HEK293 (cell line): ENCODE measurements around the gene SYTL3.

Experiments used
- CTCF ChIA-PET: fragments of 350-600 bp; formaldehyde crosslinking; extraction: SDS; loops from one replicate; lab custom pipeline; 2021; ENCODE audit warnings: antibody characterized with exemption; lab: Yijun Ruan, JAX
- POLR2A ChIA-PET: fragments of 300-600 bp; formaldehyde crosslinking; extraction: SDS; loops from one replicate; lab custom pipeline; 2020; ENCODE audit warnings: antibody characterized with exemption, inconsistent platforms; lab: Yijun Ruan, JAX
- H3K27ac ChIP-seq: fragments of 200-500 bp; sonication (Bioruptor generic); 2 replicates; pipeline ENCODE4 v1.5.1; 2014; ENCODE audit warnings: low read depth, low read length, control low read depth, inconsistent platforms; ENCODE audit errors: extremely low read depth
- H3K36me3 ChIP-seq, 2 experiments: fragments of 200-500 bp in 1 of 2; sonication (Bioruptor generic) in 1 of 2; 1 replicate in 1 of 2; 2 replicates in 1 of 2; pipeline ENCODE4 v1.5.1; 2014 to 2017; ENCODE audit warnings: inconsistent platforms in 2 of 2, low read length in 2 of 2; ENCODE audit not compliant: control insufficient read depth in 2 of 2, insufficient read depth in 1 of 2
- H3K4me1 ChIP-seq: fragments of 200-500 bp; sonication (Bioruptor generic); 2 replicates; pipeline ENCODE4 v1.5.1; 2014; ENCODE audit warnings: mild to moderate bottlenecking, low read length, inconsistent platforms; ENCODE audit not compliant: control insufficient read depth, insufficient read depth
- H3K4me3 ChIP-seq: 2 replicates; pipeline ENCODE4 v1.5.1; 2011; ENCODE audit warnings: low read depth, mild to moderate bottlenecking, control low read depth, low read length, moderate library complexity
- H3K9me3 ChIP-seq: fragments of 200-500 bp; sonication (Bioruptor generic); 2 replicates; pipeline ENCODE4 v1.5.1; 2014; ENCODE audit warnings: low read depth, low read length, inconsistent platforms; ENCODE audit not compliant: control insufficient read depth, insufficient read depth
- MEIS1 ChIP-seq: sonication (generic); formaldehyde crosslinking; IDR thresholded peaks from 2 replicates; pipeline ENCODE4 v1.8.1; 2022; ENCODE audit warnings: missing genetic modification reagents, mild to moderate bottlenecking, borderline replicate concordance
- PRDM1 ChIP-seq: fragments of 450-650 bp; formaldehyde crosslinking; IDR thresholded peaks from 2 replicates; pipeline ENCODE4; 2016; ENCODE audit warnings: missing biosample characterization, missing genetic modification characterization
- ZNF221 ChIP-seq: fragments of 450-650 bp; formaldehyde crosslinking; IDR thresholded peaks from 2 replicates; pipeline ENCODE4 v1.5.1; 2017; ENCODE audit warnings: missing biosample characterization, missing genetic modification characterization, borderline replicate concordance
- ZNF223 ChIP-seq: fragments of 450-650 bp; formaldehyde crosslinking; IDR thresholded peaks from 2 replicates; pipeline ENCODE4 v1.5.1; 2016; ENCODE audit warnings: missing biosample characterization, missing genetic modification characterization
- ZNF280D ChIP-seq: fragments of 450-650 bp; formaldehyde crosslinking; IDR thresholded peaks from 2 replicates; pipeline ENCODE4 v1.5.1; 2016; ENCODE audit warnings: missing biosample characterization, missing genetic modification characterization
- ZNF311 ChIP-seq: fragments of 450-650 bp; formaldehyde crosslinking; IDR thresholded peaks from 2 replicates; pipeline ENCODE4 v1.5.1; 2017; ENCODE audit warnings: missing biosample characterization, missing genetic modification characterization, borderline replicate concordance
- ZNF324 ChIP-seq: fragments of 450-650 bp; formaldehyde crosslinking; IDR thresholded peaks from 2 replicates; pipeline ENCODE4 v1.5.1; 2016; ENCODE audit warnings: missing biosample characterization, missing genetic modification characterization
- ZNF660 ChIP-seq: fragments of 450-650 bp; IDR thresholded peaks from 2 replicates; pipeline ENCODE4 v1.5.1; 2018; ENCODE audit warnings: missing biosample characterization, mild to moderate bottlenecking, missing genetic modification characterization
- ZNF704 ChIP-seq: fragments of 450-650 bp; formaldehyde crosslinking; IDR thresholded peaks from 2 replicates; pipeline ENCODE4 v1.5.1; 2016; ENCODE audit warnings: missing biosample characterization, missing genetic modification characterization
- ZNF76 ChIP-seq: fragments of 450-650 bp; formaldehyde crosslinking; IDR thresholded peaks from 2 replicates; pipeline ENCODE4; 2016; ENCODE audit warnings: low read depth, missing biosample characterization, missing genetic modification characterization, borderline replicate concordance
- ZSCAN18 ChIP-seq: fragments of 450-650 bp; formaldehyde crosslinking; IDR thresholded peaks from 2 replicates; pipeline ENCODE4 v1.5.1; 2016; ENCODE audit warnings: missing biosample characterization, missing genetic modification characterization
- ZXDB ChIP-seq: fragments of 450-650 bp; formaldehyde crosslinking; IDR thresholded peaks from 2 replicates; pipeline ENCODE4 v1.5.1; 2016; ENCODE audit warnings: missing biosample characterization, missing genetic modification characterization
- TF ChIP-seq, protein P1 (sequence below): fragments of 450-650 bp; formaldehyde crosslinking; IDR thresholded peaks from 2 replicates; pipeline ENCODE4 v1.5.1; 2016; ENCODE audit warnings: missing biosample characterization, missing genetic modification characterization

SYTL3 gene

DNA sequence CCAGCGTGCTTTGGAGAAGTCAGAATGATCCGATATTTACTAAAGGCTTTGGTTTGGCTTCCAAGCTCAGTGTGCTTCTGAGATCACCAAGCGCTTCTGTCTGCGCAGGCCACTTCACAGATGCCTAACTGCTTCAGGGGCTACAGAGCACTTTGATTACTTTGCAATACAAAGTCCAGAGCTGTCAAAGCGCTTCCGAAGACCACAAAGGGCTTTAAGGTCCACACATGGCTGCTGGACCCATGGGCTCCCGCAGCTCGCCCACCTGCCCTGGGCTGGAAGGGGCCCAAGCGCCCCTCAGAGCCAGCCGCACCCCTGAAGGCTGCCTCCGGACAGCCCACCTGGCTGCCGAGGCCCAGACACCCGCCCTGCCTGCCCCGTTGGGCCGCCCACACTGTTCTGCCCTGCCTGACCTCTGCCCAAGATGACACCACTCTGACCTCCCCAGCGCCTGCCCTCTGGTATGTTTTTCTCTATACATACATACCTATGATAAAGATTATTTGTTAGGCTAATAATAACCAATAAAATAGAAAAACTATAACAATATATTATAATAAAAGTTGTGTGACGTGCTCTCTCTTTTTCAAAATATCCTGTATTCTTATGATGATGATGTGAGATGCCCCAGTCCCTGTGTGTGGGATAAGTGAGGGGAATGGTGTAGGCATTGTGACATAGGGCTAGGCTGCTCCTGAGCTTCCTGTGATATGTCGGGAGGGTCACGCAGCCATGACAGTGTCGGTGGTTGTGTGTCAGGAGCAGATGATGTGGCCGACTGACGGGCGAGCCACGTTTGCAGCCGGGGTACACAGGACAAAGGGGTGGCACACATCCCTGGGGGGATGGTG is 27.9 kb upstream of the SYTL3 start:
- Histone ChIP-seq H3K9me3 (no peaks in the 10 kb centered on the region), H3K4me1 (no peaks in the 10 kb centered on the region), H3K4me3 (no peak overlapping the region), H3K36me3 (peaks cover 15 to 71% of the 10 kb centered on the region in 2 experiments; a peak in 2 of 3 replicates), H3K27ac (no peak overlapping the region)
- TF ChIP-seq PRDM1 (tag by site-specific recombination) (no peak), ZNF223 (tag by site-specific recombination) (no peak), ZNF76 (tag by site-specific recombination) (no peak), ZSCAN18 (tag by site-specific recombination) (no peak), MEIS1 (CRISPR knock-in tag) (no peak), ZNF280D (no peak), ZNF311 (tag by site-specific recombination) (no peak), ZNF221 (tag by site-specific recombination) (no peak), ZNF704 (tag by site-specific recombination) (no peak), ZNF660 (tag by site-specific recombination) (no peak)
- TF ChIP-seq, protein P1, sequence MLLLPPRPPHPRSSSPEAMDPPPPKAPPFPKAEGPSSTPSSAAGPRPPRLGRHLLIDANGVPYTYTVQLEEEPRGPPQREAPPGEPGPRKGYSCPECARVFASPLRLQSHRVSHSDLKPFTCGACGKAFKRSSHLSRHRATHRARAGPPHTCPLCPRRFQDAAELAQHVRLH (tag by site-specific recombination) = no peak
- CTCF ChIA-PET = interaction anchor here (0.6 to 1.0 kb wide), 4 partner anchors 8 to 401 kb away, joined by 3 to 5 read pairs (median 4); no protein-coding TSS in a partner anchor
- POLR2A ChIA-PET = no interaction called here

- Histone ChIP-seq H3K4me1 (no peaks in the 10 kb centered on the region), H3K27ac (no peak overlapping the region), H3K9me3 (no peaks in the 10 kb centered on the region), H3K36me3 (peaks cover 17 to 78% of the 10 kb centered on the region in 2 experiments; a peak in 2 of 3 replicates), H3K4me3 (no peak overlapping the region)
- ChIA-PET CTCF (interaction anchor here (0.6 to 1.0 kb wide), 2 partner anchors 69 to 402 kb away, joined by 4 to 5 read pairs; no protein-coding TSS in a partner anchor), POLR2A (no interaction called here)
- TF ChIP-seq ZXDB (tag by site-specific recombination) (no peak), PRDM1 (tag by site-specific recombination) (peak; percentile 21; the same call in 1 of the 2 replicates), ZNF324 (tag by site-specific recombination) (no peak)
Observed at GRCh38 chr6:158622545-158623190, 27.2 kb upstream of the SYTL3 start.
